A549 (cell line): ENCODE results near the gene GOLGA3. TPM values are rescaled to one million over a fixed set of nuclear protein-coding genes. Genes with fewer than 3 reads are reported as not detected.

Experiments used
- ATAC-seq, 2 experiments: fragments of 200-7000 bp in 1 of 2; fragments of >200 bp in 1 of 2; cut with Nextera tagmentation in 1 of 2; cut with Tn5 transposase in 1 of 2; 3 replicates each; pipeline versions ENCODE4 v1.8.0 to v1.9.1; 2018 to 2020; ENCODE audit warnings: mild to moderate bottlenecking in 1 of 2, moderate library complexity in 1 of 2
- CTCF ChIA-PET: fragments of 300-600 bp; sonication (Branson Sonifier 250); formaldehyde crosslinking; extraction: SDS; loops from one replicate; lab custom pipeline; 2021; ENCODE audit warnings: antibody characterized with exemption, inconsistent platforms; lab: Yijun Ruan, JAX
- POLR2A ChIA-PET: fragments of 350-600 bp; formaldehyde crosslinking; extraction: SDS; loops from one replicate; lab custom pipeline; 2021; ENCODE audit warnings: antibody characterized with exemption, inconsistent platforms; lab: Yijun Ruan, JAX
- DNase-seq, 2 experiments: peaks; one replicate each; pipeline versions ENCODE4 v3.0.0 to v3.0.0-alpha.2; 2011 to 2016; ENCODE audit warnings: low read depth in 1 of 2, low spot score in 1 of 2
- FAIRE-seq: peaks from 2 replicates; lab custom pipeline; 2011; peaks lifted over from hg19 to GRCh38; lab: Jason Lieb, UNC
- H3K27ac ChIP-seq, 2 experiments: fragments of >200 bp; sonication (Bioruptor Twin); formaldehyde crosslinking; 3 replicates each; pipeline ENCODE4 v1.5.1; 2016 to 2017
- H3K4me1 ChIP-seq: fragments of >200 bp; sonication (Bioruptor Twin); formaldehyde crosslinking; 3 replicates; pipeline ENCODE4 v1.6.1; 2016
- H3K4me2 ChIP-seq: fragments of >200 bp; sonication (Bioruptor Twin); formaldehyde crosslinking; 3 replicates; pipeline ENCODE4 v1.6.1; 2016
- H3K4me3 ChIP-seq: fragments of >200 bp; sonication (Bioruptor Twin); formaldehyde crosslinking; 3 replicates; pipeline ENCODE4 v1.5.1; 2016
- H3K9me3 ChIP-seq: fragments of >200 bp; sonication (Bioruptor Twin); formaldehyde crosslinking; 3 replicates; pipeline ENCODE4 v1.6.1; 2016
- CEBPB ChIP-seq, 2 experiments: fragments of >200 bp in 1 of 2; sonication (Bioruptor Twin) in 1 of 2; formaldehyde crosslinking in 1 of 2; IDR thresholded peaks; 2 replicates each; pipeline ENCODE4 v1.6.1; 2012 to 2016
- CHD2 ChIP-seq: fragments of 150-350 bp; IDR thresholded peaks from 2 replicates; pipeline ENCODE4 v1.6.1; 2014; ENCODE audit warnings: low read length; ENCODE audit not compliant: partially characterized antibody
- CTCF ChIP-seq: fragments of >200 bp; sonication (Bioruptor Twin); formaldehyde crosslinking; IDR thresholded peaks from 3 replicates; pipeline ENCODE4 v1.5.1; 2016
- EHF ChIP-seq: fragments of 250-450 bp; sonication (Bioruptor Pico); IDR thresholded peaks from 2 replicates; pipeline ENCODE4 v1.5.0; 2020; ENCODE audit warnings: mild to moderate bottlenecking
- ELK1 ChIP-seq: fragments of 150-350 bp; IDR thresholded peaks from 2 replicates; pipeline ENCODE4 v1.6.1; 2014; ENCODE audit warnings: low read depth, mild to moderate bottlenecking, low read length
- EP300 ChIP-seq, 2 experiments: fragments of >200 bp; sonication (Bioruptor Twin); formaldehyde crosslinking; IDR thresholded peaks; 2 replicates in 1 of 2; 3 replicates in 1 of 2; pipeline ENCODE4 v1.6.1; 2016 to 2017
- FOSB ChIP-seq: fragments of 250-450 bp; sonication (Bioruptor Pico); IDR thresholded peaks from 2 replicates; pipeline ENCODE4 v1.5.0; 2020; ENCODE audit warnings: mild to moderate bottlenecking, moderate library complexity
- GATA3 ChIP-seq: IDR thresholded peaks from 2 replicates; pipeline ENCODE4 v1.6.1; 2012; ENCODE audit warnings: borderline replicate concordance
- HDAC2 ChIP-seq: fragments of 200-600 bp; sonication (generic); IDR thresholded peaks from 2 replicates; pipeline ENCODE4 v1.6.1; 2016
- HOXB13 ChIP-seq: fragments of 250-450 bp; sonication (Bioruptor Pico); IDR thresholded peaks from 2 replicates; pipeline ENCODE4 v1.5.0; 2020; ENCODE audit warnings: low read depth, mild to moderate bottlenecking, moderate library complexity
- JUN ChIP-seq, 2 experiments: fragments of >200 bp; sonication (Bioruptor Twin); formaldehyde crosslinking; IDR thresholded peaks; 2 replicates in 1 of 2; 3 replicates in 1 of 2; pipeline ENCODE4 v1.6.1; 2016 to 2017
- JUNB ChIP-seq: fragments of >200 bp; sonication (Bioruptor Twin); formaldehyde crosslinking; IDR thresholded peaks from 2 replicates; pipeline ENCODE4 v1.6.1; 2016
- KDM1A ChIP-seq: fragments of 200-600 bp; sonication (generic); IDR thresholded peaks from 2 replicates; pipeline ENCODE4 v1.6.1; 2016; ENCODE audit warnings: low read depth, mild to moderate bottlenecking
- MAFK ChIP-seq: fragments of 450-650 bp; IDR thresholded peaks from 2 replicates; pipeline ENCODE4 v1.6.1; 2014; ENCODE audit not compliant: partially characterized antibody
- MYC ChIP-seq: IDR thresholded peaks from 2 replicates; pipeline ENCODE4 v1.6.1; 2012; ENCODE audit warnings: mild to moderate bottlenecking, inconsistent platforms, low read length, improper control_type of control experiment, borderline replicate concordance
- NR3C1 ChIP-seq: fragments of >200 bp; sonication (Bioruptor Twin); formaldehyde crosslinking; IDR thresholded peaks from 3 replicates; pipeline ENCODE4 v1.6.1; 2017
- POLR2A ChIP-seq: IDR thresholded peaks from 2 replicates; pipeline ENCODE4 v1.6.1; 2012; ENCODE audit warnings: mild to moderate bottlenecking, low read length
- RCOR1 ChIP-seq: fragments of 150-350 bp; IDR thresholded peaks from 2 replicates; pipeline ENCODE4 v1.6.1; 2014; ENCODE audit warnings: antibody characterized with exemption, low read length, low read depth
- RFX5 ChIP-seq: fragments of 450-650 bp; IDR thresholded peaks from 2 replicates; pipeline ENCODE4 v1.7.1; 2014; ENCODE audit warnings: antibody characterized with exemption, mild to moderate bottlenecking, moderate library complexity
- SREBF2 ChIP-seq: fragments of 450-650 bp; IDR thresholded peaks from 2 replicates; pipeline ENCODE4 v1.6.1; 2014; ENCODE audit warnings: mild to moderate bottlenecking, moderate library complexity
- TP53 ChIP-seq: fragments of 250-450 bp; sonication (Bioruptor Pico); IDR thresholded peaks from 2 replicates; pipeline ENCODE4 v1.5.0; 2021; ENCODE audit warnings: mild to moderate bottlenecking, moderate library complexity
- ZC3H11A ChIP-seq: fragments of 450-650 bp; IDR thresholded peaks from 2 replicates; pipeline ENCODE4 v1.6.1; 2014; ENCODE audit warnings: antibody characterized with exemption, mild to moderate bottlenecking
- ZSCAN20 ChIP-seq: fragments of 250-450 bp; sonication (Bioruptor Pico); IDR thresholded peaks from 2 replicates; pipeline ENCODE4 v1.8.0; 2022; ENCODE audit warnings: mild to moderate bottlenecking, moderate library complexity
- WGBS: methylation state at CpG from one replicate; pipeline ENCODE4 v1.1.6; 2017; ENCODE audit errors: missing lambda C conversion rate; 5-methylcytosine and 5-hydroxymethylcytosine counted together
- polyA plus RNA-seq, 4 experiments: library from polyadenylated mRNA; depleted of rRNA in 3 of 4; stranded (reverse); fragments of >200 nt; fragmentation: RNase III in 1 of 4; extraction: RNeasy Plus Mini Kit Qiagen cat#74134 plus additional on column Dnase treatment in 1 of 4; gene quantifications; 2 replicates in 3 of 4; 3 replicates in 1 of 4; pipeline ENCODE4 v1.2.3, GENCODE V29; 2011 to 2017
- TF ChIP-seq, protein P1 (sequence below): IDR thresholded peaks from 2 replicates; pipeline ENCODE4 v1.6.1; 2012
- TF ChIP-seq, protein P2 (sequence below): fragments of 450-650 bp; IDR thresholded peaks from 2 replicates; pipeline ENCODE4 v1.6.1; 2014; ENCODE audit warnings: antibody characterized with exemption

Gene GOLGA3
- polyA plus RNA-seq, 2 of the 4 experiments (the other 2 are of a cell fraction), result 23.0 to 25.5 TPM

- CTCF ChIA-PET, result interaction anchor here (0.5 to 1.7 kb wide), 3 partner anchors 12 to 785 kb away, joined by 3 to 6 read pairs (median 4); no protein-coding TSS in a partner anchor
- H3K4me3 ChIP-seq, result no peak overlapping the region
- no peak for FAIRE-seq
- peak in 1 of 2 experiments; percentile 56 for DNase-seq
- H3K4me2 ChIP-seq, result no peak overlapping the region
- TF ChIP-seq GATA3 (no peak), JUNB (no peak), CHD2 (no peak), KDM1A (no peak), RFX5 (no peak), HDAC2 (no peak), MYC (no peak), NR3C1 (no peak), SREBF2 (no peak), TP53 (CRISPR knock-in tag) (no peak), RCOR1 (no peak), FOSB (CRISPR knock-in tag) (no peak), EHF (CRISPR knock-in tag) (no peak), CTCF (no peak)
- TF ChIP-seq, protein P1, sequence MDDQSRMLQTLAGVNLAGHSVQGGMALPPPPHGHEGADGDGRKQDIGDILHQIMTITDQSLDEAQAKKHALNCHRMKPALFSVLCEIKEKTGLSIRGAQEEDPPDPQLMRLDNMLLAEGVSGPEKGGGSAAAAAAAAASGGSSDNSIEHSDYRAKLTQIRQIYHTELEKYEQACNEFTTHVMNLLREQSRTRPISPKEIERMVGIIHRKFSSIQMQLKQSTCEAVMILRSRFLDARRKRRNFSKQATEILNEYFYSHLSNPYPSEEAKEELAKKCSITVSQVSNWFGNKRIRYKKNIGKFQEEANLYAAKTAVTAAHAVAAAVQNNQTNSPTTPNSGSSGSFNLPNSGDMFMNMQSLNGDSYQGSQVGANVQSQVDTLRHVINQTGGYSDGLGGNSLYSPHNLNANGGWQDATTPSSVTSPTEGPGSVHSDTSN, result no peak
- no peaks in the 10 kb centered on the region for H3K4me1 ChIP-seq
- ATAC-seq, result peak in 1 of 2 experiments; percentile 47; a peak in 3 of 6 replicates
- POLR2A ChIA-PET, result no interaction called here
- no peak overlapping the region for H3K27ac ChIP-seq
- H3K9me3 ChIP-seq, result no peaks in the 10 kb centered on the region
- 80% methylated on average over 24 of the region's 24 CpGs for WGBS
These were observed 98.9 kb downstream of the GOLGA3 start for GRCh38 chr12:132729541-132730320.

DNA sequence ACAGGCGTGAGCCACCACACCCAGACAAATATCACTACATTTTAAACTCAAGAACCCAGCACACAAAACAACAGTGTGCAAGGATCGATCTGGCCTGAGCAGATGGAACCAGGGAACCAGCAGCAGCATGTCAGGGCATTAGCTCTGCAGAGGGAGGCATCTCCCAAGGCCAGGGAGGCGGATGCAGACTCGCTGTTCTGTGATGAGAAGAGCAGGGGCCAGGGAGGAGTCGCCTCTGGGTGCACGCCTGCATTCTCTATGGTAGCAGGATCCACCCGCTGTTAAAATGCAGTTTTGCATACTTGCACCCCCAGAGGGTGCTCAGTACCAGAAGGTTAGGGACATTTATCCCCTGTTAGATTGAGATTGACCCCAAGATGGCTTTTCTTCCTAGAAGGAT, 100.2 kb downstream of the GOLGA3 start:
- Histone ChIP-seq H3K9me3 (no peaks in the 10 kb centered on the region), H3K4me3 (no peak overlapping the region), H3K4me1 (no peaks in the 10 kb centered on the region), H3K4me2 (no peak overlapping the region), H3K27ac (no peak overlapping the region)
- ChIA-PET CTCF (interaction anchor here (0.9 to 1.5 kb wide), 2 partner anchors 28 to 141 kb away, joined by 3 to 4 read pairs; no protein-coding TSS in a partner anchor), POLR2A (no interaction called here)
- FAIRE-seq, result no peak
- ATAC-seq, result no peak
- no peak for DNase-seq
- no peak for TF ChIP-seq POLR2A
- TF ChIP-seq HOXB13, result no peak
- TF ChIP-seq ZSCAN20 (CRISPR knock-in tag), result no peak
- TF ChIP-seq EP300 (IDR thresholded peaks at IDR 0.05), result no peak
- no peak for TF ChIP-seq ZC3H11A
- TF ChIP-seq NR3C1, result no peak
- no peak for TF ChIP-seq HDAC2
- TF ChIP-seq EHF (CRISPR knock-in tag), result no peak
- TF ChIP-seq, protein P2, sequence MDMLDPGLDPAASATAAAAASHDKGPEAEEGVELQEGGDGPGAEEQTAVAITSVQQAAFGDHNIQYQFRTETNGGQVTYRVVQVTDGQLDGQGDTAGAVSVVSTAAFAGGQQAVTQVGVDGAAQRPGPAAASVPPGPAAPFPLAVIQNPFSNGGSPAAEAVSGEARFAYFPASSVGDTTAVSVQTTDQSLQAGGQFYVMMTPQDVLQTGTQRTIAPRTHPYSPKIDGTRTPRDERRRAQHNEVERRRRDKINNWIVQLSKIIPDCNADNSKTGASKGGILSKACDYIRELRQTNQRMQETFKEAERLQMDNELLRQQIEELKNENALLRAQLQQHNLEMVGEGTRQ, result no peak
- TF ChIP-seq MAFK, result no peak
- TF ChIP-seq JUN (IDR thresholded peaks at IDR 0.05), result no peak
- no peak for TF ChIP-seq ELK1
- TF ChIP-seq SREBF2, result no peak
- no peak for TF ChIP-seq CEBPB (IDR thresholded peaks at IDR 0.05)
- WGBS, result 91% methylated on average over 7 of the region's 7 CpGs
